Measurements from ENCODE around the gene MAGEB17.
"Not testable (repeated sequence)": the region's sequence is repeated elsewhere in the genome, so short reads cannot be mapped to it uniquely, and the experiment has no call there.

MAGEB17 gene

GRCh38 chrX:16177260-16177659, 10.0 kb downstream of the MAGEB17 start:
- no peak overlapping the region for H3K27ac ChIP-seq
- H3K4me3 ChIP-seq (ENCODE audit: low read depth, low read length), result no peak overlapping the region
- in situ Hi-C loops (cut with HindIII; ENCODE audit: low pct_ligation_motif_present, low sequenced_read_pairs), result no loop called here
- DNase-seq, result no peak
- no peaks in the 10 kb centered on the region for H3K27me3 ChIP-seq (replicated peaks)
- H3K36me3 ChIP-seq (replicated peaks), result no peaks in the 10 kb centered on the region
- TF ChIP-seq CTCF (IDR thresholded peaks at IDR 0.05; ENCODE audit: low read depth, low read length, missing control alignments), result no peak

DNA sequence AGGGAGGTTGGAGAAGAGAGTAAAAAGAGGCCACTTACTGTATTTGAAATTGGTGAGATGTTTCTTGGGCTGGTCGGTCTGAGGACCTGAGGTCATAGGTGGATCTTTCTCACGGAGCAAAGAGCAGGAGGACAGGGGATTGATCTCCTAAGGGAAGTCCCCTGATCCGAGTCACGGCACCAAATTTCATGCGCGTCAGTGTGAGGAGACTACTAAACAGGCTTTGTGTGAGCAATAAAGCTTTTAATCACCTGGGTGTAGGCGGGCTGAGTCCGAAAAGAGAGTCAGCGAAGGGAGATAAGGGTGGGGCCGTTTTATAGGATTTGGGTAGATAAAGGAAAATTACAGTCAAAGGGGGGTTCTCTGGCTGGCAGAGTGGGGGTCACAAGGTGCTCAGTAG, 16.6 kb downstream of the MAGEB17 start:
- DNase-seq; H3K27me3 ChIP-seq (replicated peaks); H3K27ac ChIP-seq; H3K36me3 ChIP-seq (replicated peaks); in situ Hi-C loops (cut with HindIII; ENCODE audit: low pct_ligation_motif_present, low sequenced_read_pairs); H3K4me3 ChIP-seq (ENCODE audit: low read depth, low read length): not testable (repeated sequence)

GRCh38 chrX:16185725-16186136, 18.4 kb downstream of the MAGEB17 start:
- Histone ChIP-seq H3K4me3 (ENCODE audit: low read depth, low read length) (no peak overlapping the region), H3K27me3 (replicated peaks) (no peaks in the 10 kb centered on the region), H3K27ac (peak overlapping the region; percentile 76), H3K36me3 (replicated peaks) (no peaks in the 10 kb centered on the region)
- in situ Hi-C loops (cut with HindIII; ENCODE audit: low pct_ligation_motif_present, low sequenced_read_pairs), result no loop called here
- TF ChIP-seq CTCF (IDR thresholded peaks at IDR 0.05; ENCODE audit: low read depth, low read length, missing control alignments), result no peak
- DNase-seq, result peak; percentile 67

- H3K27me3 ChIP-seq (replicated peaks), result no peaks in the 10 kb centered on the region
- H3K27ac ChIP-seq, result no peak overlapping the region
- no peaks in the 10 kb centered on the region for H3K36me3 ChIP-seq (replicated peaks)
- TF ChIP-seq CTCF (IDR thresholded peaks at IDR 0.05; ENCODE audit: low read depth, low read length, missing control alignments), result no peak
- in situ Hi-C loops (cut with HindIII; ENCODE audit: low pct_ligation_motif_present, low sequenced_read_pairs), result no loop called here
- DNase-seq, result no peak
- H3K4me3 ChIP-seq (ENCODE audit: low read depth, low read length), result no peak overlapping the region
Observed at GRCh38 chrX:16186380-16187007, 19.2 kb downstream of the MAGEB17 start.

DNA sequence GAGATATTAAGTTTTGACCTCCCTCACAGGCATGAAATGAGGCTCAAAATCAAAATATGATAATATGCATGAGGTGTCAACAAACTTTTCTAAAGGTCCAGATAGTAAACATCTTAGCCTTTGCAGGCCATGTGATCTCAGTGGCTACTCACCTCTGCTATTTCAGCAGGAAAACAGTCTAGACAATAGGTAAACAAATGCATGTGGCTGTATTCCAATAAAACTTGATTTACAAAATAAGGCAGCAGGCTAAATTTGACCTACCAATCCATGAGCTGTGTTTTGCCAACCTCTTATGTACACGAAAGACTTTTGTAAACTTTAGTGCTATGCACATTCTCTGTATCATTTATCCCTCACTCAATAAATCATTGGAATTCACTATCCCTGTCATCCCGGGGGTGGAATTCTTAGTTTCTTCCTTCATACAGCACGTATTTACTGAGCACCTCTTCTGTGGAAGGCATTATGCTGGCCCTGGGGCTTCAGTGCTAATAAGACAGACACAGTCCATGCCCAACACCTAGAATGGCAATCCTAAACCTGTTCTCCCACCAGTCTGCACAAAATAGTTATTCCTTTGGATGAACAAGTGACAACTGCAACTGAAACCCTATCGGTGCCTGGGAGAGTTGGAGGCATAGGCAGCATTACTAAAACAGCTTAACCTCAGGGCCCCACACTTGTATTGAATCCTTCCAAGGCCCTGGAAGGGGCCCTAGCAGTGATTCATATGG, 19.9 kb downstream of the MAGEB17 start:
- in situ Hi-C loops (cut with HindIII; ENCODE audit: low pct_ligation_motif_present, low sequenced_read_pairs), result no loop called here

More for the DNA sequence above, 19.9 kb downstream of the MAGEB17 start:
- Histone ChIP-seq H3K36me3 (replicated peaks) (no peaks in the 10 kb centered on the region), H3K27me3 (replicated peaks) (no peaks in the 10 kb centered on the region), H3K27ac (no peak overlapping the region), H3K4me3 (ENCODE audit: low read depth, low read length) (no peak overlapping the region)
- TF ChIP-seq CTCF (IDR thresholded peaks at IDR 0.05; ENCODE audit: low read depth, low read length, missing control alignments), result no peak
- DNase-seq, result no peak

Measured in brain microvascular endothelial cell (primary cell).